Measurements from ENCODE around the gene OVOL2.
"Not testable (repeated sequence)": the region's sequence is repeated elsewhere in the genome, so short reads cannot be mapped to it uniquely, and the experiment has no call there.

OVOL2 gene

GRCh38 chr20:18057994-18058349, 256 bp upstream of the OVOL2 start:
- DNase-seq (ENCODE audit: low spot score), result no peak

- no peak for DNase-seq (ENCODE audit: low spot score)
Observed at GRCh38 chr20:18056174-18057100, 1.3 kb downstream of the OVOL2 start.

GRCh38 chr20:18055261-18055660, 2.5 kb downstream of the OVOL2 start:
- no peak for DNase-seq (ENCODE audit: low spot score)

- DNase-seq (ENCODE audit: low spot score), result no peak
Observed at GRCh38 chr20:18052856-18053255, 4.9 kb downstream of the OVOL2 start.

GRCh38 chr20:18050628-18051027, 7.1 kb downstream of the OVOL2 start:
- DNase-seq (ENCODE audit: low spot score), result no peak

- DNase-seq (ENCODE audit: low spot score), result no peak
Observed at GRCh38 chr20:18048176-18048575, 9.5 kb downstream of the OVOL2 start.

- DNase-seq (ENCODE audit: low spot score), result no peak
Observed at GRCh38 chr20:18046535-18046934, 11.2 kb downstream of the OVOL2 start.

GRCh38 chr20:18042229-18042628, 15.5 kb downstream of the OVOL2 start:
- DNase-seq (ENCODE audit: low spot score), result no peak

GRCh38 chr20:18041462-18041861, 16.3 kb downstream of the OVOL2 start:
- no peak for DNase-seq (ENCODE audit: low spot score)

GRCh38 chr20:18039063-18039462, 18.7 kb downstream of the OVOL2 start:
- DNase-seq (ENCODE audit: low spot score), result no peak

GRCh38 chr20:18034039-18034438, 23.7 kb downstream of the OVOL2 start:
- no peak for DNase-seq (ENCODE audit: low spot score)

GRCh38 chr20:18032977-18033892, 24.5 kb downstream of the OVOL2 start:
- DNase-seq (ENCODE audit: low spot score), result no peak

GRCh38 chr20:18031888-18032509, 25.7 kb downstream of the OVOL2 start:
- DNase-seq (ENCODE audit: low spot score), result no peak

- DNase-seq (ENCODE audit: low spot score), result no peak
Observed at GRCh38 chr20:18031050-18031449, 26.7 kb downstream of the OVOL2 start.

- DNase-seq (ENCODE audit: low spot score), result no peak
Observed at GRCh38 chr20:18030020-18030419, 27.7 kb downstream of the OVOL2 start.

- DNase-seq (ENCODE audit: low spot score), result not testable (repeated sequence)
Observed at GRCh38 chr20:18027011-18027410, 30.7 kb downstream of the OVOL2 start.

GRCh38 chr20:18024606-18025127, 33.0 kb downstream of the OVOL2 start:
- no peak for DNase-seq (ENCODE audit: low spot score)

- DNase-seq (ENCODE audit: low spot score), result no peak
Observed at GRCh38 chr20:18020931-18021330, 36.8 kb downstream of the OVOL2 start.

- no peak for DNase-seq (ENCODE audit: low spot score)
Observed at GRCh38 chr20:18019068-18019467, 38.6 kb downstream of the OVOL2 start.

- DNase-seq (ENCODE audit: low spot score), result no peak
Observed at GRCh38 chr20:18018100-18018499, 39.6 kb downstream of the OVOL2 start.

- no peak for DNase-seq (ENCODE audit: low spot score)
Observed at GRCh38 chr20:18016772-18017171, 40.9 kb downstream of the OVOL2 start.

- DNase-seq (ENCODE audit: low spot score), result no peak
Observed at GRCh38 chr20:18014411-18014810, 43.3 kb downstream of the OVOL2 start.
